Mesendoderm (in vitro differentiated cells): Measurements from ENCODE around the gene MARCHF7.
A peak's percentile ranks its signal among the peaks of the same experiment; 100 is the strongest.

Experiments used
- DNase-seq: peaks from one replicate; pipeline ENCODE4 v3.0.0; 2013
- H2AK5ac ChIP-seq: 2 replicates; pipeline ENCODE4 v1.6.1; 2013; ENCODE audit warnings: low read length, inconsistent platforms
- H2BK120ac ChIP-seq: 2 replicates; pipeline ENCODE4 v1.6.1; 2013; ENCODE audit warnings: low read depth, mild to moderate bottlenecking, low read length, moderate library complexity, mixed read lengths
- H2BK15ac ChIP-seq: replicated peaks from 2 replicates; pipeline ENCODE4 v1.6.1; 2013; ENCODE audit warnings: low read depth, mild to moderate bottlenecking, moderate library complexity
- H2BK5ac ChIP-seq: 2 replicates; pipeline ENCODE4 v1.6.1; 2013; ENCODE audit warnings: low read length, inconsistent platforms
- H3K18ac ChIP-seq: 2 replicates; pipeline ENCODE4 v1.6.1; 2013; ENCODE audit warnings: mild to moderate bottlenecking, low read length, mixed read lengths
- H3K23ac ChIP-seq: one replicate; pipeline ENCODE4 v1.6.1; 2013; ENCODE audit warnings: low read length
- H3K27ac ChIP-seq: 2 replicates; pipeline ENCODE4 v1.5.1; 2013; ENCODE audit warnings: low read depth, mild to moderate bottlenecking, inconsistent platforms, low read length, moderate library complexity
- H3K27me3 ChIP-seq: 2 replicates; pipeline ENCODE4 v1.6.1; 2013; ENCODE audit warnings: low read length, control low read depth, mild to moderate bottlenecking, inconsistent platforms; ENCODE audit not compliant: insufficient read depth, poor library complexity
- H3K36me3 ChIP-seq: 2 replicates; pipeline ENCODE4 v1.6.1; 2013; ENCODE audit warnings: low read length, inconsistent platforms; ENCODE audit not compliant: control insufficient read depth, insufficient read depth
- H3K4ac ChIP-seq: one replicate; pipeline ENCODE4 v1.6.1; 2013; ENCODE audit warnings: low read depth, mild to moderate bottlenecking, low read length, moderate library complexity
- H3K4me1 ChIP-seq: 2 replicates; pipeline ENCODE4 v1.6.1; 2013; ENCODE audit warnings: low read depth, low read length, inconsistent platforms; ENCODE audit not compliant: control insufficient read depth
- H3K4me2 ChIP-seq: 2 replicates; pipeline ENCODE4 v1.6.1; 2013; ENCODE audit warnings: low read length
- H3K4me3 ChIP-seq: 2 replicates; pipeline ENCODE4 v1.5.1; 2013; ENCODE audit warnings: mild to moderate bottlenecking, low read length
- H3K56ac ChIP-seq: one replicate; pipeline ENCODE4 v1.6.1; 2013; ENCODE audit warnings: low read length
- H3K79me1 ChIP-seq: 2 replicates; pipeline ENCODE4 v1.6.1; 2013; ENCODE audit warnings: low read length, inconsistent platforms
- H3K79me2 ChIP-seq: 2 replicates; pipeline ENCODE4 v1.6.1; 2013; ENCODE audit warnings: mild to moderate bottlenecking, low read length; ENCODE audit not compliant: control insufficient read depth, insufficient read depth
- H3K9ac ChIP-seq: 2 replicates; pipeline ENCODE4 v1.6.1; 2013; ENCODE audit warnings: low read length, inconsistent platforms
- H4K5ac ChIP-seq: one replicate; pipeline ENCODE4 v1.6.1; 2013; ENCODE audit warnings: low read length
- H4K8ac ChIP-seq: one replicate; pipeline ENCODE4 v1.6.1; 2013; ENCODE audit warnings: low read depth, mild to moderate bottlenecking, control low read depth, low read length, moderate library complexity
- WGBS: extraction: QIAGEN DNeasy Blood & Tissue Kit; methylation state at CpG from one replicate; pipeline ENCODE4 v1.1.7; 2013; ENCODE audit warnings: low lambda C conversion rate, missing lambda C conversion rate; ENCODE audit not compliant: insufficient coverage; ENCODE audit errors: extremely low coverage; 5-methylcytosine and 5-hydroxymethylcytosine counted together

The MARCHF7 gene

GRCh38 chr2:159758239-159758638 is 45.9 kb downstream of the MARCHF7 start:
- H4K8ac ChIP-seq: no peak overlapping the region
- H3K4me1 ChIP-seq: no peaks in the 10 kb centered on the region
- H3K23ac ChIP-seq: no peak overlapping the region
- H3K27ac ChIP-seq: no peak overlapping the region
- H3K79me1 ChIP-seq: peaks cover 5% of the 10 kb centered on the region
- H3K18ac ChIP-seq: no peak overlapping the region
- H3K4me3 ChIP-seq: no peak overlapping the region
- no peak overlapping the region for H3K4ac ChIP-seq
- H2BK5ac ChIP-seq: no peak overlapping the region
- H3K36me3 ChIP-seq: peaks cover 4% of the 10 kb centered on the region
- no peak overlapping the region for H2AK5ac ChIP-seq
- H3K56ac ChIP-seq: no peak overlapping the region
- no peak overlapping the region for H3K4me2 ChIP-seq
- no peaks in the 10 kb centered on the region for H3K27me3 ChIP-seq
- no peak overlapping the region for H4K5ac ChIP-seq
- H3K9ac ChIP-seq: no peak overlapping the region
- no peak for DNase-seq
- no CpG with 5 or more reads among the region's 1 CpG for WGBS
- no peak overlapping the region for H2BK120ac ChIP-seq
- H3K79me2 ChIP-seq: peaks cover 5% of the 10 kb centered on the region
- no peak overlapping the region for H2BK15ac ChIP-seq

GRCh38 chr2:159758686-159759085 is 46.4 kb downstream of the MARCHF7 start:
- H3K4ac ChIP-seq: no peak overlapping the region
- peaks cover 5% of the 10 kb centered on the region for H3K79me1 ChIP-seq
- no peak overlapping the region for H3K9ac ChIP-seq
- H3K27me3 ChIP-seq: no peaks in the 10 kb centered on the region
- no peak overlapping the region for H3K4me2 ChIP-seq
- no peak overlapping the region for H3K27ac ChIP-seq
- no peak overlapping the region for H2BK15ac ChIP-seq
- no peak overlapping the region for H2AK5ac ChIP-seq
- WGBS: no CpG with 5 or more reads among the region's 1 CpG
- no peak overlapping the region for H3K23ac ChIP-seq
- no peak overlapping the region for H3K18ac ChIP-seq
- DNase-seq: peak; percentile 72
- no peaks in the 10 kb centered on the region for H3K4me1 ChIP-seq
- no peak overlapping the region for H3K56ac ChIP-seq
- peaks cover 5% of the 10 kb centered on the region for H3K79me2 ChIP-seq
- no peak overlapping the region for H4K8ac ChIP-seq
- H3K4me3 ChIP-seq: no peak overlapping the region
- peaks cover 4% of the 10 kb centered on the region for H3K36me3 ChIP-seq
- no peak overlapping the region for H4K5ac ChIP-seq
- no peak overlapping the region for H2BK5ac ChIP-seq
- H2BK120ac ChIP-seq: no peak overlapping the region

- Histone ChIP-seq H2AK5ac (no peak overlapping the region), H3K79me2 (peaks cover 5% of the 10 kb centered on the region), H3K9ac (no peak overlapping the region), H2BK5ac (no peak overlapping the region), H3K4me2 (no peak overlapping the region), H3K4ac (no peak overlapping the region), H3K18ac (no peak overlapping the region), H4K8ac (no peak overlapping the region), H2BK15ac (no peak overlapping the region), H3K56ac (no peak overlapping the region), H3K4me1 (no peaks in the 10 kb centered on the region), H3K27ac (no peak overlapping the region), H3K79me1 (peaks cover 5% of the 10 kb centered on the region), H3K36me3 (peaks cover 4% of the 10 kb centered on the region), H4K5ac (no peak overlapping the region), H3K23ac (no peak overlapping the region), H2BK120ac (no peak overlapping the region), H3K4me3 (no peak overlapping the region), H3K27me3 (no peaks in the 10 kb centered on the region)
- WGBS: no CpG with 5 or more reads among the region's 3 CpGs
- no peak for DNase-seq
These were observed 47.3 kb downstream of the MARCHF7 start for GRCh38 chr2:159759577-159759976.

GRCh38 chr2:159760326-159760725 is 48.0 kb downstream of the MARCHF7 start:
- Histone ChIP-seq H3K4me1 (no peaks in the 10 kb centered on the region), H3K56ac (no peak overlapping the region), H2BK15ac (no peak overlapping the region), H2AK5ac (no peak overlapping the region), H4K8ac (no peak overlapping the region), H3K36me3 (peaks cover 4% of the 10 kb centered on the region), H3K4me2 (no peak overlapping the region), H3K18ac (no peak overlapping the region), H3K4ac (no peak overlapping the region), H3K4me3 (no peak overlapping the region), H3K23ac (no peak overlapping the region), H3K27ac (no peak overlapping the region), H3K27me3 (no peaks in the 10 kb centered on the region), H2BK5ac (no peak overlapping the region), H2BK120ac (no peak overlapping the region), H4K5ac (no peak overlapping the region), H3K79me1 (peaks cover 5% of the 10 kb centered on the region), H3K79me2 (peaks cover 2% of the 10 kb centered on the region), H3K9ac (no peak overlapping the region)
- no peak for DNase-seq

GRCh38 chr2:159762075-159762474 is 49.8 kb downstream of the MARCHF7 start:
- WGBS: no CpG with 5 or more reads among the region's 1 CpG

More at GRCh38 chr2:159762075-159762474, 49.8 kb downstream of the MARCHF7 start:
- Histone ChIP-seq H3K9ac (no peak overlapping the region), H3K36me3 (peaks cover 4% of the 10 kb centered on the region), H3K4me3 (no peak overlapping the region), H3K79me2 (peaks cover 1% of the 10 kb centered on the region), H3K4me1 (no peaks in the 10 kb centered on the region), H2BK5ac (no peak overlapping the region), H3K4ac (no peak overlapping the region), H2AK5ac (no peak overlapping the region), H3K79me1 (peaks cover 5% of the 10 kb centered on the region), H3K27me3 (no peaks in the 10 kb centered on the region), H2BK120ac (no peak overlapping the region), H3K4me2 (no peak overlapping the region), H3K27ac (no peak overlapping the region), H2BK15ac (no peak overlapping the region), H3K18ac (no peak overlapping the region), H4K8ac (no peak overlapping the region), H3K23ac (no peak overlapping the region), H3K56ac (no peak overlapping the region), H4K5ac (no peak overlapping the region)
- no peak for DNase-seq
